Astrocyte (in vitro differentiated cells and primary cell): ENCODE measurements around the gene HDGF. TPM values are rescaled to one million over a fixed set of nuclear protein-coding genes. Genes with fewer than 3 reads are reported as not detected.

Source experiments
- DNase-seq: peaks from one replicate; pipeline ENCODE4 v3.0.0-alpha.2; 2010; ENCODE audit warnings: low read depth
- FAIRE-seq: peaks from 2 replicates; lab custom pipeline; 2011; peaks lifted over from hg19 to GRCh38; lab: Jason Lieb, UNC
- H2AFZ ChIP-seq: 2 replicates; pipeline ENCODE4 v1.6.0; 2012; ENCODE audit warnings: low read depth, low read length, inconsistent platforms
- H3K27ac ChIP-seq: 2 replicates; pipeline ENCODE4 v1.5.1; 2011; ENCODE audit warnings: low read depth, low read length, inconsistent platforms
- H3K27me3 ChIP-seq: 2 replicates; pipeline ENCODE4 v1.6.0; 2011; ENCODE audit warnings: low read length, inconsistent platforms; ENCODE audit not compliant: insufficient read depth
- H3K36me3 ChIP-seq: 2 replicates; pipeline ENCODE4 v1.5.1; 2011; ENCODE audit warnings: low read length, inconsistent platforms; ENCODE audit not compliant: insufficient read depth
- H3K4me1 ChIP-seq: 2 replicates; pipeline ENCODE4 v1.5.1; 2011; ENCODE audit warnings: low read length, inconsistent platforms; ENCODE audit not compliant: insufficient read depth
- H3K4me2 ChIP-seq: 2 replicates; pipeline ENCODE4 v1.6.0; 2012; ENCODE audit warnings: low read length, inconsistent platforms
- H3K4me3 ChIP-seq: 2 replicates; pipeline ENCODE4 v1.5.1; 2011; ENCODE audit warnings: low read depth, mild to moderate bottlenecking, low read length, inconsistent platforms; ENCODE audit not compliant: insufficient read depth
- H3K79me2 ChIP-seq: 2 replicates; pipeline ENCODE4 v1.6.0; 2012; ENCODE audit warnings: mild to moderate bottlenecking, low read length, inconsistent platforms; ENCODE audit not compliant: insufficient read depth
- H3K9ac ChIP-seq: 2 replicates; pipeline ENCODE4 v1.6.0; 2012; ENCODE audit warnings: mild to moderate bottlenecking, low read length, inconsistent platforms
- H3K9me3 ChIP-seq: 2 replicates; pipeline ENCODE4 v1.5.1; 2012; ENCODE audit warnings: low read depth, mild to moderate bottlenecking, low read length, inconsistent platforms; ENCODE audit not compliant: insufficient read depth
- H4K20me1 ChIP-seq: 2 replicates; pipeline ENCODE4 v1.6.0; 2012; ENCODE audit warnings: low read length, inconsistent platforms; ENCODE audit not compliant: insufficient read depth
- H3K27ac Mint-ChIP-seq: one replicate; pipeline ENCODE4 v1.8.0; 2021; ENCODE audit warnings: mild to moderate bottlenecking, mixed read lengths; ENCODE audit not compliant: unreplicated experiment
- H3K27me3 Mint-ChIP-seq: one replicate; pipeline ENCODE4 v1.8.0; 2021; ENCODE audit warnings: low read depth, mixed read lengths; ENCODE audit not compliant: unreplicated experiment
- H3K36me3 Mint-ChIP-seq: one replicate; pipeline ENCODE4 v1.8.0; 2021; ENCODE audit warnings: low read depth, mixed read lengths; ENCODE audit not compliant: unreplicated experiment
- H3K4me1 Mint-ChIP-seq: one replicate; pipeline ENCODE4 v1.8.0; 2021; ENCODE audit warnings: low read depth, mixed read lengths; ENCODE audit not compliant: unreplicated experiment
- H3K4me3 Mint-ChIP-seq: one replicate; pipeline ENCODE4 v1.8.0; 2021; ENCODE audit warnings: mild to moderate bottlenecking, moderate library complexity, mixed read lengths; ENCODE audit not compliant: unreplicated experiment
- H3K9me3 Mint-ChIP-seq: one replicate; pipeline ENCODE4 v1.8.0; 2021; ENCODE audit warnings: mild to moderate bottlenecking, mixed read lengths; ENCODE audit not compliant: unreplicated experiment
- EZH2 ChIP-seq: IDR thresholded peaks from 2 replicates; pipeline ENCODE4 v1.6.1; 2012; ENCODE audit warnings: mild to moderate bottlenecking, low read length, inconsistent platforms; ENCODE audit not compliant: insufficient read depth
- total RNA-seq: library from RNA; stranded (reverse); gene quantifications from 2 replicates; pipeline ENCODE4 v1.2.1, GENCODE V29; 2021
- TF ChIP-seq, protein P1 (sequence below): IDR thresholded peaks from 2 replicates; pipeline ENCODE4 v1.5.1; 2011; ENCODE audit warnings: low read depth, mild to moderate bottlenecking, inconsistent platforms, low read length, moderate library complexity; ENCODE audit not compliant: insufficient read depth

HDGF gene
- total RNA-seq, 1 donor from 2014 or later, result 190 TPM

DNA sequence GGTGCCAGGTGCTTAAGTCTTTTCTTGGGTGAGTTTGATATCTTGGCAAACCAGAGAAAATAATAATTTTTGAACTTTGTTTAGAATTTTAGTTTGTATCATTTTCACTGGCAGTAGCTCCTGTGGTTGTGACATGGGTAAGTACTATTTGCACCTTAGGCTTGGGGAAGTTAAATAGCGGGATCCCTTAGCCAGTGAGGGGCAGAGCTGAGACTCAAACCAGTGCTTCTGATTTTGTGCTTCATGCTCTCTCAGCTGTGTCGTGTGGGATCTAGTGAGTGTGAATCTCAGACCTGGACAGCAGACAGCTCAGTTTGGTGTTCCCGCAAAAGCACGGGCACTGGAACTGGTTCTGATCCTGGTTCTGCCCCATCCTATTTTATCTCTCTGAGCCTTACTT lies 25.5 kb upstream of the HDGF start:
- Histone ChIP-seq H3K9me3 (no peaks in the 10 kb centered on the region), H3K9ac (no peak overlapping the region), H3K27me3 (no peaks in the 10 kb centered on the region), H3K79me2 (peaks cover 93% of the 10 kb centered on the region), H3K4me3 (no peak overlapping the region), H3K4me1 (peaks cover 8% of the 10 kb centered on the region), H3K36me3 (no peaks in the 10 kb centered on the region), H3K4me2 (no peak overlapping the region), H3K27ac (no peak overlapping the region), H4K20me1 (peaks cover 79% of the 10 kb centered on the region), H2AFZ (no peak overlapping the region)
- no peak for TF ChIP-seq EZH2
- TF ChIP-seq, protein P1, sequence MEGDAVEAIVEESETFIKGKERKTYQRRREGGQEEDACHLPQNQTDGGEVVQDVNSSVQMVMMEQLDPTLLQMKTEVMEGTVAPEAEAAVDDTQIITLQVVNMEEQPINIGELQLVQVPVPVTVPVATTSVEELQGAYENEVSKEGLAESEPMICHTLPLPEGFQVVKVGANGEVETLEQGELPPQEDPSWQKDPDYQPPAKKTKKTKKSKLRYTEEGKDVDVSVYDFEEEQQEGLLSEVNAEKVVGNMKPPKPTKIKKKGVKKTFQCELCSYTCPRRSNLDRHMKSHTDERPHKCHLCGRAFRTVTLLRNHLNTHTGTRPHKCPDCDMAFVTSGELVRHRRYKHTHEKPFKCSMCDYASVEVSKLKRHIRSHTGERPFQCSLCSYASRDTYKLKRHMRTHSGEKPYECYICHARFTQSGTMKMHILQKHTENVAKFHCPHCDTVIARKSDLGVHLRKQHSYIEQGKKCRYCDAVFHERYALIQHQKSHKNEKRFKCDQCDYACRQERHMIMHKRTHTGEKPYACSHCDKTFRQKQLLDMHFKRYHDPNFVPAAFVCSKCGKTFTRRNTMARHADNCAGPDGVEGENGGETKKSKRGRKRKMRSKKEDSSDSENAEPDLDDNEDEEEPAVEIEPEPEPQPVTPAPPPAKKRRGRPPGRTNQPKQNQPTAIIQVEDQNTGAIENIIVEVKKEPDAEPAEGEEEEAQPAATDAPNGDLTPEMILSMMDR, result no peak
- peaks cover 1% of the 10 kb centered on the region for H3K36me3 Mint-ChIP-seq
- no peak for FAIRE-seq
- peaks cover 30% of the 10 kb centered on the region for H3K4me1 Mint-ChIP-seq
- DNase-seq, result no peak
- H3K27me3 Mint-ChIP-seq, result no peaks in the 10 kb centered on the region
- no peaks in the 10 kb centered on the region for H3K9me3 Mint-ChIP-seq
- no peak overlapping the region for H3K4me3 Mint-ChIP-seq
- no peak overlapping the region for H3K27ac Mint-ChIP-seq

DNA sequence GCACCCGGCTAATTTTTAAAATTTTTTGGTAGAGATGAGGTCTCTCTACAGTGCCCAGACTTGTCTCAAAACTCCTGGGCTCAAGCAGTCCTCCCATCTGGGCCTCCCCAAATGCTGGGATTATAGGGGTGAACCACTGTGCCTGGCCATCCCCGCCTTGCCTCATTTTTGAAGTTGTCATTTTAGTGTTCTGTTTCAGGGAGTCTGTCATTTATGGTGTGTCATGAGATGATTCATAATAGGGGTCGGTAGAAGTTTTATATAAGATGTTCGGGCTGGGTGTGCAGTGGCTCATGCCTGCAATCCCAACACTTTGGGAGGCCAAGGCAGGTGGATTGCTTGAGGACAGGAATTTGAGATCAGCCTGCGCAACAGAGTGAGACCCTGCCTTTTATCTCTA lies 24.3 kb upstream of the HDGF start:
- TF ChIP-seq, protein P1, result no peak
- Histone ChIP-seq H2AFZ (no peak overlapping the region), H4K20me1 (peaks cover 78% of the 10 kb centered on the region), H3K27ac (no peak overlapping the region), H3K4me1 (peaks cover 3% of the 10 kb centered on the region), H3K27me3 (no peaks in the 10 kb centered on the region), H3K4me2 (no peak overlapping the region), H3K4me3 (no peak overlapping the region), H3K79me2 (peaks cover 92% of the 10 kb centered on the region), H3K9ac (no peak overlapping the region), H3K9me3 (no peaks in the 10 kb centered on the region), H3K36me3 (peaks cover 2% of the 10 kb centered on the region)
- H3K9me3 Mint-ChIP-seq, result no peaks in the 10 kb centered on the region
- no peak overlapping the region for H3K4me3 Mint-ChIP-seq
- no peak overlapping the region for H3K27ac Mint-ChIP-seq
- H3K4me1 Mint-ChIP-seq, result peaks cover 25% of the 10 kb centered on the region
- H3K27me3 Mint-ChIP-seq, result no peaks in the 10 kb centered on the region
- no peak for FAIRE-seq
- H3K36me3 Mint-ChIP-seq, result peaks cover 1% of the 10 kb centered on the region
- DNase-seq, result no peak

DNA sequence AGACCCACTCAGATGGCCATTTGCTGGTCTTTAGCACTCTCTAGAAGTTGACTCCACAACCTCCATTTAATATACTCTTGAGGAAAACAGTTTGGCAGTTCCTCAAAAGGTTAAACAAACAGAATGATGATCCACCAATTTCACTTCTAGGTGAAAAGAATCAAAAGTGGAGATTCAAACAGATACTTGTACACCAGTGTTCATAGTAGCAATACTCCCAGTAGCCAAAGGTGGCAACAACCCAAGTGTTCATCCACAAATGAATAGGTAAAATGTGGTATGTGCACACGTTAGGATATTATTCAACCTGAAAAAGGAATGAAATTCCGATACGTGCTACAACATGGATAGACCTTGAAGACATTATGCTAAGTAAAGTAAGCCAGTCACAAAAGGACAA lies 22.1 kb upstream of the HDGF start:
- Histone ChIP-seq H3K27ac (no peak overlapping the region), H3K4me2 (no peak overlapping the region), H3K9ac (no peak overlapping the region), H3K27me3 (no peaks in the 10 kb centered on the region), H3K4me1 (peaks cover 9% of the 10 kb centered on the region), H2AFZ (no peak overlapping the region), H3K79me2 (peaks cover 93% of the 10 kb centered on the region), H3K9me3 (no peaks in the 10 kb centered on the region), H3K36me3 (peaks cover 3% of the 10 kb centered on the region), H4K20me1 (peaks cover 84% of the 10 kb centered on the region), H3K4me3 (no peak overlapping the region)
- no peaks in the 10 kb centered on the region for H3K27me3 Mint-ChIP-seq
- FAIRE-seq (no peak), DNase-seq (no peak)
- no peaks in the 10 kb centered on the region for H3K9me3 Mint-ChIP-seq
- H3K4me1 Mint-ChIP-seq, result peaks cover 39% of the 10 kb centered on the region
- H3K4me3 Mint-ChIP-seq, result no peak overlapping the region
- no peak overlapping the region for H3K27ac Mint-ChIP-seq
- peaks cover 7% of the 10 kb centered on the region for H3K36me3 Mint-ChIP-seq
- no peak for TF ChIP-seq EZH2
- TF ChIP-seq, protein P1, result no peak
